ENCODE results near the gene RCSD1.

The RCSD1 gene

DNA sequence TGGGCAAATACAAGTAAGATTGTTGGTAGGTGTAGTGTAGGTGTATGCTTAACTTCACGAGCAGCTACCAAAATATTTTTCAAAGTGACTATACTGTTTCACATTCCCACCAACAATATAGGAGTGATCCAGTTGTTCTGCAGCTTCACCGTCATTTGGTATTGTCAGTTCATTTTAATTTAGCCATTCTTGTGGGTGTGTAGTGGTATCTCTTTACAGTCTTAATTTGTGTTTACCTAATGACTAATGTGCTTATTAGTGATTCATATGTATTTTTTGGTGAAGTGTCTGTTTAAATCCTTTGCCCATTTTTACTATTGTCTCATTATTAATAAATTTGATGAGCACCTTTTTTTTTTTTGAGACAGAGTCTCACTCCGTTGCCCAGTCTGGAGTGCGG lies 35.4 kb downstream of the RCSD1 start:
- DNase-seq (ENCODE audit: low read depth in 1 of 2, low spot score in 1 of 2), result no peak

DNA sequence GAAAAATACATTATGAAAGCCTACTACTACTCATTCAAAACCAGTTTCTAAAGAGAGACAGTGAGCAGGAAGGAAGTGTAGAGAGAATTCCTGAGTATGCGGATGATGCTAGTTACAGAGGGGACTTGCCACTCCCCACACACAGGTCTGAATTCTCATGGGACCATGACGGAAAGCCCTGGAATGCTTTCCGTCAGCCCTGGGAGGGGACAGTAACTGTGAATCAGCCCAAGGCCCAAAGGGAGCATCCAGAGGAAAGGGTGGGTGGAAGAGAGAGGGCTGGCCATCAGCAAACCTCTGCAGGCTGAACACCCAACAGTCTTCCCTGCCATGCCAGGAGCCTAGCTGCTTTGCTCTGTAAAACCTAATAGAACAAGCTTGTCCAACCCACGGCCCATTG lies 36.4 kb downstream of the RCSD1 start:
- no peak for DNase-seq (ENCODE audit: low read depth in 1 of 2, low spot score in 1 of 2)

DNA sequence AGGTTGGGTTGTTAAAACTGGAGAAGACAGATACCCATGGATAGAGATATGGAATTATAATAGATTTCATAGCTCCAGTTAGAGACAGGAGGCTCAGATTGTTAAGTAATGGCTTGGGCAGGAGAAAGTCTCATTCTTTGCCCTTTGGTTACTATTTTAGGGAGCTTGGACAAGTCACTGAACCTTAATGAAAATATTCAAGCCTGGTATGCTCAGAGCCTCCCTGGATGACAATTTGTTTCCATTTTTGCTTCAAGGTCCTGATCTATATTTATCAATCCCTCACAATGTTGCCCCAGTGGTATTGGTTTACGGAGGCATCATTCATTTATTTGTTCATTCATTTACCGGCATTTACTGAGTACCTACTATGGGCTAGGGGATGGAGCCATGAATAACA lies 37.5 kb downstream of the RCSD1 start:
- DNase-seq (ENCODE audit: low read depth in 1 of 2, low spot score in 1 of 2), result no peak

DNA sequence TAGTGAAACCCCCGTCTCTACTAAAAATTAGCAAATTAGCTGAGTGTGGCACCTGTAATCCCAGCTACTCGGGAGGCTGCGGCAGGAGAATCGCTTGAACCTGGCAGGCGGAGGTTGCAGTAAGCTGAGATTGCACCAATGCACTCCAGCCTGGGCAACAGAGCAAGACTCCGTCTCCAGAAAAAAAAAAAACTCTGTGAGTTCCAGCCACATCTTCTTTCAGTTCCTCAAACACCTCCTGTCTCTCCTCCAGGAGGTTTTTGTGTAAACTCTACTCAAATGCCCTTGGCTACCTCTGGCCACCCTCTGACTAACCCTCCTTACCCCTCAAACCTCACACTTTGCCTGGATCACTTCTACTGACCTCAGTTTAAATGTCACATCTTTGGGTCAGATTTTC lies 38.1 kb downstream of the RCSD1 start:
- no peak for DNase-seq (ENCODE audit: low read depth in 1 of 2, low spot score in 1 of 2)

DNA sequence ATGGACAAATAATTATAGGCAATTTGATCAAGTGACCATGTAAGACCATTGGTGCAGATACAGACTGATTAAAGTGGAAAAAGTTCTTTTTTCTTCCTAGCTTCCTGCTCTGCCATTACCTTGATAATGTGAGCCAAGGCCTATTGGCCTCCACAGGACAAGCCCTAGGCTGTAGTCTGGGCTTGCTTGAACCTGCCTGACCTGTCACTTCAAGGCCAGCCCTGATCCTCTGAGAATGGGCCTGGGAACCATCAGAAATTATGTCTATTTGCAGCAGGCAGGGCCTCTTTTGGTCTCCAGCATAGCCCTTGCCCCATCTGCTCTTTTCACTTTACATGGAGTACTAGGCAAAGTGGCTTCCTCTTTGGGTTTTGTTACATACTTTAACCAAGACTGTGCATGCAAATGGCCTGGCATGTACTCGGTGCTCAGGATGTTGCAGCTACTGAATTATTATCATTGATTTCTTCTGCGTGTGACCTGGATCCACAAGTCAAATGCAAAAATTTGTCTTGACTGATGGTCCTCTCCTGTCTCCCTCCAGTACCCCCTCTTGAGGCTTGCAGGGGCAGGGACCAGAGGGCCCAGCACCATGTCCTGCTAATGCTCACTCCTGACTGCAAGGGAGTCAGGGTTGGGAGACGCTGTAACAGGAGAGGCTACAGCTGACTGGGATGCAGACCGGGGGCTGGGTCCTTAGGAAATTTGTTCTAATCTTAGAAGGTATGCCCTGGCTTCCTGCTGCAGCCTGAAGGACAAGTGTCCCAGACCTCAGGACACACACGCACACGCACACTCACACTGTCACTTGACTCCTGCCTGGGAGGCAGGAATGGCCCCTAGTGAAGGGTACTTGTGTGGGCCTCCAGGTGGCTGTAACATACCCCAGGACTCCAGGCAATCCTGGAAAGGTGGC lies 39.4 kb downstream of the RCSD1 start:
- DNase-seq (ENCODE audit: low read depth in 1 of 2, low spot score in 1 of 2), result no peak

DNA sequence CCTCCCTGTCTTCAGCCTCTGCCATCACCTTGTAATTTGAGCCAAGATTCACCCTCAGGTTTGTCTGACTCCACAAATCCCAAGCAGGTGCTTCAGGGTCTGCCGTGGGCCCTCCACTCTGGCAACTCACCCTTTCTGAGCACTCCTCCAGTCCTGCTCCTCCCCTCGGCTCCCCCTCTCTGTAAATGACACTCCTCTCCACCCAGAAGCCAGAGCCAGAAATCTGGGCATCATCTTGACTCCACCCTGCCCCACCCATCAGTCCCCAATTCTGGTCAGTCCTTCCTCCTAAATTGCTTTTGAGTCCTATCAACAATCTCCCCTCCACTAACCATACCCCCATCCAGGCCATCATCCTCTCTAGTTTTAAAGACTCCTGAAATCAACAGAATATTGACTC lies 40.5 kb downstream of the RCSD1 start:
- no peak for DNase-seq (ENCODE audit: low read depth in 1 of 2, low spot score in 1 of 2)

DNA sequence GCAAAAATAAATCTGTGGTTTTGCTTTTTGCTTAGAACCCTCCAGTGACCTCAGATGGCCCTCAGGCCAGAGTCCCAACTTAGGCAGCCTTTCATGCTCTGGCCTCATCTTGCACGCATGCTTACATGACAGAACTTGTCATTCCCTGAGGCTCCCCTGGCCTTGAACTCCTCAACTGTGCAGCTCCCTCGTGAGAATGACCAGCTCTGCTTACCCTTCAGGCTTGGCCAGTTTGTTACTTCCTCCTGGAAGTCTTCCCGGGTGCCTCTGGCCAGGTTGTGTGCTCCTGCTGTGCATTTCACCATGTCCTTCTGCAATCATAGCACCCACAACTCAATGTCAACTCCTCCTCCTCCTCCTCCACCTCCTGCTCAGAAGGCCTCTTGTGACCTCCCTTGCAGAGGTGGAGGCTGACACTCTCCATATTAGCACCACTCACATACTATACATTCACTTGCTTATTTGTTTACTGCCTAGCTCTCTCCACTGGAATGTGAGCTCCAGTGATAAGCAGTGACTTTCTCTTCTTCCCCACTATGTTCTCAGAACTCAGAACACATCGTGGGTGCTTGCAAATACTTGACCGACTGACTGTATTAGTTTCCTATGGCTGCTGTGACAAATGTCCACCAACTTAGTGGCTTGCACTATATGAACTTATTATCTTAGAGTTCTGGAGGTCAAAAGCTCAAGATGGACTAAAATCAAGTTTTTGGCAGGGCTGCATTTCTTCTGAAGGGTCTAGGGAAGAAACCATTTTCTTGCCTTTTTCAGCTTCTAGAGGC lies 41.9 kb downstream of the RCSD1 start:
- DNase-seq (ENCODE audit: low read depth in 1 of 2, low spot score in 1 of 2), result no peak

DNA sequence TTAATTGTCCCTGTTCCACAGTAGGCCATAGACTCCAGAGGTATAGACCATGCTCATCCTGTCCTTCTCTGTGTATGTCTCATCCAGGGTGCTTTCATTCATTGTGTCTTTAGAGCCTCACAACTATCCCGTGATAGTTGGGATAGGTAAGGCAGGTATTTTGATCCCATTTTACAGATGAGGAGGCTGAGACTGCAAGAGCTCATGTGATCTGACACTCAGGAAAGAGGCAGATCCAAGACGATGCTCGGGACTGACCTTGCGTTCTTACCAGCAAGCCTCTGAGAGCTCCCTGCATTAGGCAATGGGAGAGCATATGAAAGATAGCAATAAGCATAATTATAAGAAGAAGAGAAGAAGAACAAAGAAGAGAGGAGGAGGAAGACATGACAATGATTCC lies 42.8 kb downstream of the RCSD1 start:
- DNase-seq (ENCODE audit: low read depth in 1 of 2, low spot score in 1 of 2), result no peak

DNA sequence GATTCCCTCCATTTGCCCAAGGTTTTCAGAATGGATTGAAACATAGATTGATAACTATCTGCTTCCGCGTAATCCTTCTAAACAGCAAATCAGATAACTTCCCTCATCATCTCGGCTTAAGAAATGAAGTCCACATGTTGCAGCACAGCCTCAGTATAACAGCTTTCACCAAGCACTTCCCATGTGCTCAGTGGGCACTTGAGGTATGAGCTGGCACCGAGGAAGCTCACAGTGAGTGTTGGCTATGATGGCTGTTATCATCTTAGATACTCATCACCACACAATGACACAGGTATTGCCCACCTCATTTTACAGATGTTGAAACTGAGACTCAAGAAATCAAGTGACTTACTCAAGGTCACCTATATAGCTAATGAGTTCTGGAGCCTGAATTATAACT lies 43.2 kb downstream of the RCSD1 start:
- no peak for DNase-seq (ENCODE audit: low read depth in 1 of 2, low spot score in 1 of 2)

DNA sequence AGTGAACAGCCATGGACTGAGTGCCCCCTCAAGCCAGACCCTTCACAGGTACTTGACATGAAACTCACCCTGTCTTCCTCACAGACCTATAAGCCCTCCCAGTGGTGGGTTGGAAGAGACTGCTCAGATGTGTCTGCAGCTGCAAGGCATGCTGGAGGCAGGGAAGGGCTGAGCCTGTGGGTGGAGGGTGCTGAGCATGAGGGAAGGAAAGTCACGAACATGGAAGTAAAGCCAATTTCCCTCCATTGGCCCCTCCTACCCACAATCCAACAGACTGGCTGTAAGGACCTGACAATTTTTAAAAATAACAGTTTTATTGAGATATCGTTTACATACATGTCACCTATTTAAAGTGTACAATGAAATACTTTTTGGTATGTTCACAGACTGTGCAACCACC lies 44.1 kb downstream of the RCSD1 start:
- DNase-seq (ENCODE audit: low read depth in 1 of 2, low spot score in 1 of 2), result no peak

DNA sequence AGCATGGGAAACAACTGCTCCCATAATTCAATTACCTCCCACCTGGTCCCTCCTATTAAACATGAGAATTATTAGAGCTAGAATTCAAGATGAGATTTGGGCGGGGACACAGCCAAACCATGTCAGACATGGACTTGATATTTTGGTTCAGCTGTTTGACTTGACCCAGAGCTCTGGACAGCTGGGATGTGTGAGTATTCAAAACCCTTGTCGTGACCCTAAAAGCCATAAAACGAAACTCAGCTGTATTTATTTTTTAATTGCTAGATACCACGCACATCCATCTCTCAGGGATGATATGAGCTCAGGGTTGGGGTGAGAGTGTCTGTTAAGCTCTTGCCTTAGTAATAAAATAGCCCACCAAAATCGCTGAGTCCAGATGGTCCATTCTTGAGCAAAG lies 45.4 kb downstream of the RCSD1 start:
- no peak for DNase-seq (ENCODE audit: low read depth in 1 of 2, low spot score in 1 of 2)

DNA sequence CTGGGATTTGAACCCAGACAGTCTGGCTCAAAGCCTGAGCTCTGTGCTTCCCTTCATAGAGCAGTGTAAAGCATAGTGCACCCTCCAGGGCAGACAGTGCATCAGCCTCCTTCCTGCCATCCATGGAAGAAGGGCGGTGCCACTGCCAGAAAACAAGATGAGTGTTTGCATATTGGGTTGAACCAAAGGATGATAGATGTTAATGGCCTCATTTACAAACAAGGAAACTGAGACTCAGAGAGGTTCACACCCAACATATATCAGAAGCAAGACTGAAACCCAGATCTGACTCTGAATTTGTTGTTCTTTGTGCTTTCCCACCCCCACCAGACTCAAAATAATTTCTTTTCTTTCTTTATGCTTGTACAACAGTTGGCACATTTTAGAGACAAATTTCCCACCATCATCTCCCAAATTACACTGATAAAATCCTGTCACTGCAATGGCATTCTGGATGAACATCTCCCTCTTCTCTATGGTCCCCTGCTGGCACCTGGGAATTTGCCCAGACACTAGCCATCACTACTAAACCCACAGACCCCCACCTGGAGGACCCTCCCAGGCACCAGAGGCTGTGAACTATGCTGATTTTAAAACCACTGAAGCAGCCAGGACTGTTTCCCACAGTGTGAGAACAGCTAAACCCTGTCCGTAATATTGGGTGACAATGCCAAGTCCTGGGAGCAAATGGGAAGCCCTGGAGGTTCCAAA lies 46.3 kb downstream of the RCSD1 start:
- no peak for DNase-seq (ENCODE audit: low read depth in 1 of 2, low spot score in 1 of 2)

DNA sequence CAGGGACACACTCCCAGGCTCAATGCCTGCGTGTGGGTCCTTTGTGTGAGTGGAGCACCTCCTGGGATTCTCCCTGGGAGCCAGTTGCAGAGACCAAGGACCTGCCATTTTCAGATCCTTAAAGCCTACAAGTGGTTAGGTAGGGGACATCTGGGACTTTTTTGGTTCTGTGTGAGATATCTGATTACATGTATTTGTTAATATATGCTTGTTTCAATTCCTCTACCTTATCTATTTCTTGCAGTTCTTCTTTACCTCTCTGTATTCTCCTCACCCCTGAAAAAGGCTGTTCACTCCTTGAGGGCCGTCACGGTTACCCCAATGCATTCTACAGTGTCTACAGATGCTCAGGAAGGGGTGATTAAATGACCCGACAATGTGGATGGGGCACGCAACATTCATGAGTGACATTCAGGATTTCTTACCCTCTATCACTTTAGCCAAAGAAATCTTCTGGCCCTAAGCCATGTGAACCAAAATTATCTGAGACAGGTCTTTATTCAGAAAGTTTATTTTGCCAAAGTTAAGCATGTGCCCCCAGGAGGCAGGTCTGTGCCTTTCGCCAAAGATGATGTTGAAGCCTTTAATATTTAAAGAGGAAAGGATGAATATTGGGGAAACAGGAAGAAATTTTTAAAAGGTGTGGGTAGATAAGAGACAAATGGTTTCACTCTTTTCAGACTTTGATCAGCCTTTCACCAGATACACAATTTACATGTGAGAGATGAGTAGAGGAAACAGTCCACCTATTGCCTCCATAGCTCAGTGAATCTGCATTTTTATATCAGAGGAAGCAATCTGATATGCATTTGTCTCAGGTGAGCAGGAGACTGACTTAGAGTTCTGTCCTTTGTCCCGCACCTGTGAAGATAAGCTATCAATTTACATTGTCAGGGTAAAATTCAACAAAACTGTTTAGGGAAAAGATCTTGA lies 47.1 kb downstream of the RCSD1 start:
- DNase-seq (ENCODE audit: low read depth in 1 of 2, low spot score in 1 of 2), result no peak

DNA sequence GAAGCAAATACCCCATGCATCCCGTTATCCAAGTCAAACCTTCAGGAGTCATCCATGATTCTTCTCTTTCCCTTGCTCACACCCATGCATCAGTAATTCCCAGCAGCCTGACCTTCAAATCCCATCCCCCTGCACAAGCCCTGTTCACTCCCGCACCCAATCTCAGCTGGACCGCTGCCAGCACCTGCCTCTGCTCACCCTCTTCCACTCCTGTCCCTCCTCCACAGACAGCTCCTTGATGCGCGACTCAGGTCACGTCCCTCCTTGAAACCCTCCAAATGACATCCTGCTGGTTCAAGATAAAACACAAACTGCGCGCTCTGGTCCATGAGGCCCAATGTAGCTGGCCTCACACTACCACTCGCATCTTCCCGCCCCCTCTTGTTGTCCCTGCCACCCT lies 48.4 kb downstream of the RCSD1 start:
- DNase-seq (ENCODE audit: low read depth in 1 of 2, low spot score in 1 of 2), result no peak

DNA sequence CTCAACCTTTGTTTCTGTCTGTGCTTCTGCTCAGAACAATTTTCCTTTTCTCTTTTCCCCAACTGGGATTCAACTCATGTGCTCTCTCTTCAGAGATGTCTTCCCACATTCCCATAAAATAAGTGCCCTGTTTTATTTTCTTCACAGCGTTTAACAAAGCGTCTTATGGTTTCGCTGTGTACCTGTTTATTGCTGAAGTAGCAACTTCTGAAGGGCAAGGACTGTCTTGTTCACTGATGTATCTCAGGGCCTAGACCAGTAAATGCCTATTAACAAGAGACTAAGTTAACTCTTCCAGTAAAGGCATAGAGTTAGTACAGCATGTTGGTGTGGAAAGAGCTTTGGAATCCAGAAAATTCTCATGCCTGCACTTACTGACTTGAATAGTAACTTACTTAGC lies 48.8 kb downstream of the RCSD1 start:
- no peak for DNase-seq (ENCODE audit: low read depth in 1 of 2, low spot score in 1 of 2)

DNA sequence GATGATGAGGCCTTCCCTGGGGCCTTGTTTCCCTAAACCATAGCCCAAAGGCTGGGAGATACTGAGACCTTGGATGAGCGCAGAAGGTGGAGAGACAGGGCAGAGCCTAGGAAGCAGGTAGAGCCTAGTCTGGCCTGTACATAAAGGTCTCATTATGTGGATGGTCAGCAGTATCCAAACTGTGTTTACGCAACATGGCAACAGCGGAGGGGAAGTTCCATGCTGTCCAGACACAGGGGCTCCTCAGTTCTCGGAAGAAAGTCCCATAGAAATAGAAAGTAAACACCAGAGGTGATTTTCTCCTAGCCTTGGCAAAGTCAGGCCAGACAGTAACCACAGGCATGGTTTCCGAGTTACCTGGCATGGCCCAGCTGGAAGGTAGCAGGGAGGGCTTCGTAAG lies 49.7 kb downstream of the RCSD1 start:
- DNase-seq (ENCODE audit: low read depth in 1 of 2, low spot score in 1 of 2), result no peak

DNA sequence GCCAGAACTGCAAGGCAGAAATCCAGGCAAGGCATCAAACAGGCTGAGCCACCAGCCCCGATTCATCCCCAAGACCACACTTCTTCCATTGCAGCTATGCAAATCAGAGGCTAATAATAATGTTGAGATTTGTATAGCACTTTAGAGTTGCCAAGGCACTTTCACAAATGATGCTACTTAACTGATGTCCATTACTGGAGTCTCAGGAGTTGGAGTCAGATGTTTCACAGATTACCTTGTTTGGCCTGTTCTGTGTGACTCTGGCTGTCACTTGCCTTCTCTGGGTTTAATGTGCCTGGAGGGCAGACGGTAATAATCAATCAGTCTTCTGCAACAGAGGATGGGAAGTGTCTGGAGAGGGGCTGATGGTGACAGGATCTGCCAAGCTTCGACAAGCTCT lies 51.0 kb downstream of the RCSD1 start:
- DNase-seq (ENCODE audit: low read depth in 1 of 2, low spot score in 1 of 2), result no peak

DNA sequence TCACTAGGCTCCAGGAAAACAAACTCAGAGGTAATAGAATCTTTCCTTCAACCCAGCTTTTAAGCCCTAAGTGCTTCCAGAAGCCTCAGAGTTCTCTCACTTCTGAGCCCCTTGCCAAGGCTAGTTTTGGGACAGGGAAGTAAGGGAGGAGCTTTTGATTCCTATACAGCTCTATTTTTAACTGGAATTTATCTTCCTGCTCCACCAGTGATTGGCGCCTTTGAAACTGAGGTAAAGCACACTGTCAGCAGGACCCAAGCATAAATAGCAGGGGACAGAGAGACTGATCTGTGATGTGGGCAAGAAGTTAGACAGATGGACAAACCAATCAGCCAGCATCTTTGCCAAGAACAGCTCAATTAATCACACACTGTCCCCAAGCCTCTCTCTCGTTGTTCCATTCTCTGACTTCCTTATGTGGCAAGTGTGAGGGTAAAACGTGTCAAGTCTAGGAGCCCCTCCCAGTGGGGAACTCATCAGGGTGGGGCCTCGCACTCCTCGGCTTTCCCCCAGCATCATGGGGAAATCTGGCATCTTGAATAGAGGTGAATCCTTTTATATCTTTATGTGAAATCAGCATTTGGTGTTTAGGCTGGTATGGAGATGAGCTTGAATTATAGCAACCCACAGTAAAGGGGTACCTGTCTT lies 51.5 kb downstream of the RCSD1 start:
- no peak for DNase-seq (ENCODE audit: low read depth in 1 of 2, low spot score in 1 of 2)

DNA sequence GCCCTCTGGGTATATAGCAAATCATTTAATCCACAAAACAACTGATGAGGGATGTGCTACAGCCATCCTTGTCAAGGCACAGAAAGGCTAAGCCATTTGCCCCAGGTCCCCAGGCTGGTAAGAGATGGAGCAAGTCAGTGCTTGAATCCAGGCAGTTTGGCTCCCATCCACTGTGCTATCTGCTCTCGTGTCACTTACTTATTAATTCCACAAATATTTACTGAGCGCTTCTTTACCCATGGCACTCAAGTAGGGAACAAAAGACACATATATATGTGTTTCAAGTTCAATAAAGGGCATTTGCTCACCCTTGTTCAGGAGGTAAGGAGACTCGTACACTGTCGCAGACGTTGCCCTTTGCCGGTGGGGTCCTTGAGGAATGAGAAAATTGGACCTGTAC lies 53.2 kb downstream of the RCSD1 start:
- DNase-seq (ENCODE audit: low read depth in 1 of 2, low spot score in 1 of 2), result no peak

Measured in activated CD4-positive, alpha-beta T cell treated with anti-CD3 and anti-CD28 coated beads, Interleukin-2, amount 50 U/mL, for 24 hours (primary cell).